ENCODE data around the gene CEP162.
"Not testable (repeated sequence)": the region's sequence is repeated elsewhere in the genome, so short reads cannot be mapped to it uniquely, and the experiment has no call there.

Gene CEP162

GRCh38 chr6:84197708-84198107 is 29.7 kb downstream of the CEP162 start:
- Histone ChIP-seq H3K36me3 (replicated peaks; ENCODE audit: insufficient read depth, low read length) (no peaks in the 10 kb centered on the region), H3K4me3 (ENCODE audit: low read length) (no peak overlapping the region), H3F3A (ENCODE audit: insufficient read depth, low read length) (no peaks in the 10 kb centered on the region), H3K4me1 (ENCODE audit: low read length) (no peaks in the 10 kb centered on the region), H3K4me2 (ENCODE audit: low read depth, low read length) (no peak overlapping the region), H3K9me3 (replicated peaks; ENCODE audit: insufficient read depth, low read length) (no peaks in the 10 kb centered on the region), H3K27ac (ENCODE audit: low read length) (no peak overlapping the region), H4K20me1 (ENCODE audit: insufficient read depth, low read length) (no peaks in the 10 kb centered on the region), H3K9me2 (replicated peaks; ENCODE audit: insufficient read depth, low read length) (no peaks in the 10 kb centered on the region), H3K9ac (ENCODE audit: low read length) (no peak overlapping the region), H3K27me3 (replicated peaks; ENCODE audit: insufficient read depth, low read length) (no peaks in the 10 kb centered on the region), H2AFZ (ENCODE audit: low read length) (no peak overlapping the region), H3K79me2 (ENCODE audit: low read length) (no peaks in the 10 kb centered on the region)
- no peak for TF ChIP-seq CTCF (IDR thresholded peaks at IDR 0.05; ENCODE audit: low read length)
- TF ChIP-seq EZH2phosphoT487 (IDR thresholded peaks at IDR 0.05; ENCODE audit: low read length), result no peak
- TF ChIP-seq EZH2 (optimal IDR thresholded peaks at IDR 0.05; ENCODE audit: low read depth, low read length), result no peak
- no peak for DNase-seq

- H3K4me2 ChIP-seq (ENCODE audit: low read depth, low read length), result no peak overlapping the region
- H3K9ac ChIP-seq (ENCODE audit: low read length), result no peak overlapping the region
- H3K4me1 ChIP-seq (ENCODE audit: low read length), result no peaks in the 10 kb centered on the region
- no peaks in the 10 kb centered on the region for H3K9me2 ChIP-seq (replicated peaks; ENCODE audit: insufficient read depth, low read length)
- DNase-seq, result no peak
- no peak overlapping the region for H3K4me3 ChIP-seq (ENCODE audit: low read length)
- TF ChIP-seq EZH2phosphoT487 (IDR thresholded peaks at IDR 0.05; ENCODE audit: low read length) (no peak), EZH2 (optimal IDR thresholded peaks at IDR 0.05; ENCODE audit: low read depth, low read length) (no peak), CTCF (IDR thresholded peaks at IDR 0.05; ENCODE audit: low read length) (no peak)
- no peaks in the 10 kb centered on the region for H3F3A ChIP-seq (ENCODE audit: insufficient read depth, low read length)
- H3K27me3 ChIP-seq (replicated peaks; ENCODE audit: insufficient read depth, low read length), result no peaks in the 10 kb centered on the region
- H3K36me3 ChIP-seq (replicated peaks; ENCODE audit: insufficient read depth, low read length), result no peaks in the 10 kb centered on the region
- no peak overlapping the region for H2AFZ ChIP-seq (ENCODE audit: low read length)
- H3K79me2 ChIP-seq (ENCODE audit: low read length), result no peaks in the 10 kb centered on the region
- H3K9me3 ChIP-seq (replicated peaks; ENCODE audit: insufficient read depth, low read length), result no peaks in the 10 kb centered on the region
- no peaks in the 10 kb centered on the region for H4K20me1 ChIP-seq (ENCODE audit: insufficient read depth, low read length)
- no peak overlapping the region for H3K27ac ChIP-seq (ENCODE audit: low read length)
These were observed 34.2 kb downstream of the CEP162 start for GRCh38 chr6:84193114-84193708.

GRCh38 chr6:84191802-84192201 is 35.6 kb downstream of the CEP162 start:
- Histone ChIP-seq H3K27me3 (replicated peaks; ENCODE audit: insufficient read depth, low read length) (no peaks in the 10 kb centered on the region), H3K4me1 (ENCODE audit: low read length) (no peaks in the 10 kb centered on the region), H3K79me2 (ENCODE audit: low read length) (no peaks in the 10 kb centered on the region), H3K9me2 (replicated peaks; ENCODE audit: insufficient read depth, low read length) (no peaks in the 10 kb centered on the region), H3K9ac (ENCODE audit: low read length) (no peak overlapping the region), H3K27ac (ENCODE audit: low read length) (no peak overlapping the region), H2AFZ (ENCODE audit: low read length) (no peak overlapping the region), H3K36me3 (replicated peaks; ENCODE audit: insufficient read depth, low read length) (no peaks in the 10 kb centered on the region), H3F3A (ENCODE audit: insufficient read depth, low read length) (no peaks in the 10 kb centered on the region), H3K4me2 (ENCODE audit: low read depth, low read length) (no peak overlapping the region), H3K9me3 (replicated peaks; ENCODE audit: insufficient read depth, low read length) (no peaks in the 10 kb centered on the region), H4K20me1 (ENCODE audit: insufficient read depth, low read length) (no peaks in the 10 kb centered on the region), H3K4me3 (ENCODE audit: low read length) (no peak overlapping the region)
- TF ChIP-seq CTCF (IDR thresholded peaks at IDR 0.05; ENCODE audit: low read length), result no peak
- DNase-seq, result no peak

- H3K27me3 ChIP-seq (replicated peaks; ENCODE audit: insufficient read depth, low read length); H3F3A ChIP-seq (ENCODE audit: insufficient read depth, low read length): not testable (repeated sequence)
These were observed 38.1 kb downstream of the CEP162 start for GRCh38 chr6:84189356-84189755.

More at GRCh38 chr6:84189356-84189755, 38.1 kb downstream of the CEP162 start:
- not testable (repeated sequence) for DNase-seq; H3K9ac ChIP-seq (ENCODE audit: low read length); H3K9me3 ChIP-seq (replicated peaks; ENCODE audit: insufficient read depth, low read length); H3K9me2 ChIP-seq (replicated peaks; ENCODE audit: insufficient read depth, low read length); H3K4me2 ChIP-seq (ENCODE audit: low read depth, low read length); H4K20me1 ChIP-seq (ENCODE audit: insufficient read depth, low read length); H3K4me3 ChIP-seq (ENCODE audit: low read length); H3K27ac ChIP-seq (ENCODE audit: low read length); H3K79me2 ChIP-seq (ENCODE audit: low read length); H3K4me1 ChIP-seq (ENCODE audit: low read length); H2AFZ ChIP-seq (ENCODE audit: low read length); H3K36me3 ChIP-seq (replicated peaks; ENCODE audit: insufficient read depth, low read length)

Data from MM.1S (cell line).